Cardiac muscle cell (in vitro differentiated cells and primary cell): Measurements from ENCODE around the gene NOL4L. TPM values are rescaled to one million over a fixed set of nuclear protein-coding genes. Genes with fewer than 3 reads are reported as not detected.
A peak's percentile ranks its signal among the peaks of the same experiment; 100 is the strongest.

Experiments
- DNase-seq, 2 donors: peaks; one replicate each; pipeline versions ENCODE4 v3.0.0 to v3.0.0-alpha.2; 2010 to 2017; ENCODE audit warnings: low read depth in 1 of 2, low spot score in 1 of 2
- H3K27ac ChIP-seq: fragments of 200-600 bp; sonication (generic); 2 replicates; pipeline ENCODE4 v1.5.1; 2016
- H3K27me3 ChIP-seq: fragments of 200-600 bp; sonication (generic); 2 replicates; pipeline ENCODE4 v1.6.0; 2016; ENCODE audit warnings: control low read depth
- H3K36me3 ChIP-seq: fragments of 200-600 bp; sonication (generic); 2 replicates; pipeline ENCODE4 v1.5.1; 2016; ENCODE audit warnings: control low read depth
- H3K4me1 ChIP-seq: fragments of 200-600 bp; sonication (generic); 2 replicates; pipeline ENCODE4 v1.8.1; 2017; ENCODE audit warnings: low read depth, mild to moderate bottlenecking, mixed run types
- H3K4me3 ChIP-seq: fragments of 200-600 bp; sonication (generic); 2 replicates; pipeline ENCODE4 v1.5.1; 2016; ENCODE audit warnings: mild to moderate bottlenecking
- H3K9me3 ChIP-seq: fragments of 200-600 bp; sonication (generic); 2 replicates; pipeline ENCODE4 v1.5.1; 2017; ENCODE audit warnings: low read depth, mild to moderate bottlenecking, control low read depth
- CTCF ChIP-seq: IDR thresholded peaks from 2 replicates; pipeline ENCODE4 v1.5.1; 2012; ENCODE audit warnings: low read depth, mild to moderate bottlenecking, low read length
- polyA plus RNA-seq: library from polyadenylated mRNA; unstranded; fragments of >200 nt; fragmentation: Nextera tagmentation; extraction: Ambion mirVana; gene quantifications from 2 replicates; pipeline ENCODE4 v1.2.1, GENCODE V29; 2016
- total RNA-seq: library from RNA; depleted of rRNA; stranded (reverse); fragments of >200 nt; gene quantifications from 2 replicates; pipeline ENCODE4 v1.2.3, GENCODE V29; 2016

The NOL4L gene
- total and polyA plus RNA-seq, 2 experiments from 2014 or later, result 29.9 to 42.9 TPM

GRCh38 chr20:32519381-32519730 is 65.8 kb downstream of the NOL4L start:
- peaks cover 22% of the 10 kb centered on the region for H3K4me1 ChIP-seq
- no peak overlapping the region for H3K4me3 ChIP-seq
- no peaks in the 10 kb centered on the region for H3K36me3 ChIP-seq
- no peaks in the 10 kb centered on the region for H3K9me3 ChIP-seq
- H3K27me3 ChIP-seq, result no peaks in the 10 kb centered on the region
- no peak overlapping the region for H3K27ac ChIP-seq
- DNase-seq, result no peak
- no peak for TF ChIP-seq CTCF

- H3K4me1 ChIP-seq, result peaks cover 20% of the 10 kb centered on the region
- H3K9me3 ChIP-seq, result no peaks in the 10 kb centered on the region
- no peak overlapping the region for H3K27ac ChIP-seq
- no peaks in the 10 kb centered on the region for H3K36me3 ChIP-seq
- DNase-seq, result no peak
- no peak for TF ChIP-seq CTCF
- no peaks in the 10 kb centered on the region for H3K27me3 ChIP-seq
- H3K4me3 ChIP-seq, result no peak overlapping the region
These were observed 66.3 kb downstream of the NOL4L start for GRCh38 chr20:32518593-32519380.

GRCh38 chr20:32517914-32518592 is 67.1 kb downstream of the NOL4L start:
- no peak for TF ChIP-seq CTCF
- Histone ChIP-seq H3K36me3 (no peaks in the 10 kb centered on the region), H3K4me1 (peaks cover 14% of the 10 kb centered on the region), H3K9me3 (no peaks in the 10 kb centered on the region), H3K4me3 (no peak overlapping the region), H3K27me3 (no peaks in the 10 kb centered on the region), H3K27ac (peak overlapping the region; percentile 34)
- DNase-seq, result no peak

- TF ChIP-seq CTCF, result no peak
- DNase-seq, result no peak
- peak overlapping the region; percentile 34 for H3K27ac ChIP-seq
These were observed 67.6 kb downstream of the NOL4L start for GRCh38 chr20:32517518-32517873.

GRCh38 chr20:32516583-32517517 is 68.3 kb downstream of the NOL4L start:
- no peak for TF ChIP-seq CTCF
- peaks cover 12% of the 10 kb centered on the region for H3K4me1 ChIP-seq
- no peak overlapping the region for H3K4me3 ChIP-seq
- H3K27me3 ChIP-seq, result no peaks in the 10 kb centered on the region
- peak in 1 of 2 donors; percentile 73 for DNase-seq
- no peaks in the 10 kb centered on the region for H3K36me3 ChIP-seq
- H3K9me3 ChIP-seq, result no peaks in the 10 kb centered on the region
- H3K27ac ChIP-seq, result peak overlapping the region; percentile 34

More at GRCh38 chr20:32517518-32517873, 67.6 kb downstream of the NOL4L start:
- Histone ChIP-seq H3K36me3 (no peaks in the 10 kb centered on the region), H3K4me3 (no peak overlapping the region), H3K27me3 (no peaks in the 10 kb centered on the region), H3K9me3 (no peaks in the 10 kb centered on the region), H3K4me1 (peaks cover 14% of the 10 kb centered on the region)
